Measurements from ENCODE around the gene OR13C8.
"Not testable (repeated sequence)": the region's sequence is repeated elsewhere in the genome, so short reads cannot be mapped to it uniquely, and the experiment has no call there.

The OR13C8 gene

GRCh38 chr9:104568868-104569267 lies at the start of gene OR13C8:
TSS of gene OR13C8 (plus strand) at chr9:104569168. CDS start at chr9:104569168, 0 bp downstream.
- no peak for DNase-seq

- DNase-seq: not testable (repeated sequence)
Measured at GRCh38 chr9:104520241-104520640, 48.7 kb upstream of the OR13C8 start.

- no peak for DNase-seq
Measured at GRCh38 chr9:104527109-104527508, 41.9 kb upstream of the OR13C8 start, which contains the start of gene OR13C4. TSS of gene OR13C4 (minus strand) at chr9:104527209. CDS start at chr9:104527209, 0 bp downstream.

GRCh38 chr9:104536756-104537155 lies 32.2 kb upstream of the OR13C8 start, which contains the start of gene OR13C3:
TSS of gene OR13C3 (minus strand) at chr9:104536856. CDS start at chr9:104536723, 133 bp downstream.
- no peak for DNase-seq

GRCh38 chr9:104539275-104539674 lies 29.7 kb upstream of the OR13C8 start:
- no peak for DNase-seq

GRCh38 chr9:104544644-104545043 lies 24.3 kb upstream of the OR13C8 start:
- no peak for DNase-seq

- DNase-seq: no peak
Measured at GRCh38 chr9:104553261-104553660, 15.7 kb upstream of the OR13C8 start.

- no peak for DNase-seq
Measured at GRCh38 chr9:104555521-104555920, 13.4 kb upstream of the OR13C8 start.

GRCh38 chr9:104556830-104557634 lies 11.9 kb upstream of the OR13C8 start:
- no peak for DNase-seq

- DNase-seq: no peak
Measured at GRCh38 chr9:104564358-104564757, 4.6 kb upstream of the OR13C8 start.

GRCh38 chr9:104572612-104573011 lies 3.6 kb downstream of the OR13C8 start:
- no peak for DNase-seq

GRCh38 chr9:104575456-104575855 lies 6.5 kb downstream of the OR13C8 start:
- DNase-seq: no peak

GRCh38 chr9:104577263-104577662 lies 8.3 kb downstream of the OR13C8 start:
- DNase-seq: no peak

- no peak for DNase-seq
Measured at GRCh38 chr9:104580562-104580961, 11.6 kb downstream of the OR13C8 start.

- DNase-seq: no peak
Measured at GRCh38 chr9:104586496-104587180, 17.7 kb downstream of the OR13C8 start.

GRCh38 chr9:104589626-104590025 lies 20.7 kb downstream of the OR13C8 start:
- DNase-seq: no peak

GRCh38 chr9:104598749-104599148 lies 29.8 kb downstream of the OR13C8 start:
- DNase-seq: not testable (repeated sequence)

GRCh38 chr9:104599313-104599712 lies 30.3 kb downstream of the OR13C8 start, which contains the start of gene OR13C5:
TSS of gene OR13C5 (minus strand) at chr9:104599413. CDS start at chr9:104599413, 0 bp downstream.
- not testable (repeated sequence) for DNase-seq

GRCh38 chr9:104604801-104605200 lies 35.8 kb downstream of the OR13C8 start:
- DNase-seq: no peak

GRCh38 chr9:104605527-104605926 lies 36.6 kb downstream of the OR13C8 start, which contains the start of gene OR13C2:
TSS of gene OR13C2 (minus strand) at chr9:104605627. CDS start at chr9:104605627, 0 bp downstream.
- DNase-seq: not testable (repeated sequence)

GRCh38 chr9:104606152-104606551 lies 37.2 kb downstream of the OR13C8 start:
- DNase-seq: no peak

GRCh38 chr9:104608336-104608735 lies 39.4 kb downstream of the OR13C8 start:
- DNase-seq: no peak

GRCh38 chr9:104611213-104611612 lies 42.2 kb downstream of the OR13C8 start:
- no peak for DNase-seq

- DNase-seq: no peak
Measured at GRCh38 chr9:104617418-104617817, 48.5 kb downstream of the OR13C8 start.
